Measurements from ENCODE around the gene FZD2.
"Not testable (repeated sequence)": the region's sequence is repeated elsewhere in the genome, so short reads cannot be mapped to it uniquely, and the experiment has no call there.

The FZD2 gene

GRCh38 chr17:44578947-44579346, 21.7 kb downstream of the FZD2 start:
- no peak for DNase-seq

- no peak for DNase-seq
Measured at GRCh38 chr17:44581868-44582267, 24.6 kb downstream of the FZD2 start.

GRCh38 chr17:44584443-44584842, 27.2 kb downstream of the FZD2 start:
- no peak for DNase-seq

GRCh38 chr17:44585315-44585714, 28.0 kb downstream of the FZD2 start:
- DNase-seq: peak; percentile 30

GRCh38 chr17:44587339-44587738, 30.1 kb downstream of the FZD2 start:
- no peak for DNase-seq

- no peak for DNase-seq
Measured at GRCh38 chr17:44589316-44590071, 32.2 kb downstream of the FZD2 start.

- DNase-seq: not testable (repeated sequence)
Measured at GRCh38 chr17:44590072-44590462, 32.8 kb downstream of the FZD2 start.

- not testable (repeated sequence) for DNase-seq
Measured at GRCh38 chr17:44590762-44591161, 33.5 kb downstream of the FZD2 start.

- DNase-seq: no peak
Measured at GRCh38 chr17:44591206-44591605, 33.9 kb downstream of the FZD2 start.

- no peak for DNase-seq
Measured at GRCh38 chr17:44593156-44593555, 35.9 kb downstream of the FZD2 start.

- DNase-seq: no peak
Measured at GRCh38 chr17:44595216-44595775, 38.0 kb downstream of the FZD2 start.

GRCh38 chr17:44598329-44598728, 41.0 kb downstream of the FZD2 start:
- DNase-seq: no peak

GRCh38 chr17:44598932-44599297, 41.6 kb downstream of the FZD2 start:
- DNase-seq: no peak

GRCh38 chr17:44599298-44600175, 42.3 kb downstream of the FZD2 start:
- DNase-seq: no peak

- DNase-seq: no peak
Measured at GRCh38 chr17:44601539-44601938, 44.3 kb downstream of the FZD2 start.

- no peak for DNase-seq
Measured at GRCh38 chr17:44601973-44602372, 44.7 kb downstream of the FZD2 start.

GRCh38 chr17:44602390-44602789, 45.1 kb downstream of the FZD2 start:
- no peak for DNase-seq

GRCh38 chr17:44602970-44603369, 45.7 kb downstream of the FZD2 start:
- no peak for DNase-seq

GRCh38 chr17:44604116-44604761, 47.0 kb downstream of the FZD2 start:
- no peak for DNase-seq

GRCh38 chr17:44604768-44605485, 47.6 kb downstream of the FZD2 start:
- no peak for DNase-seq

- DNase-seq: no peak
Measured at GRCh38 chr17:44606658-44607057, 49.4 kb downstream of the FZD2 start.

- no peak for DNase-seq
Measured at GRCh38 chr17:44607836-44608690, 50.8 kb downstream of the FZD2 start.
